Limb (tissue), 2 donors: ENCODE results near the gene C12orf56.
"Not testable (repeated sequence)": the region's sequence is repeated elsewhere in the genome, so short reads cannot be mapped to it uniquely, and the experiment has no call there.

Source experiments
- DNase-seq, 2 donors: peaks; one replicate each; pipeline ENCODE4 v3.0.0-alpha.2; 2016; ENCODE audit errors: extremely low spot score in 2 of 2

C12orf56 gene

GRCh38 chr12:64240781-64241180 is 149.8 kb downstream of the C12orf56 start:
- DNase-seq = no peak

- no peak for DNase-seq
Measured at GRCh38 chr12:64237382-64237781, 153.2 kb downstream of the C12orf56 start.

GRCh38 chr12:64236549-64236948 is 154.0 kb downstream of the C12orf56 start:
- no peak for DNase-seq

- DNase-seq = no peak
Measured at GRCh38 chr12:64232196-64232595, 158.4 kb downstream of the C12orf56 start.

GRCh38 chr12:64229796-64230195 is 160.8 kb downstream of the C12orf56 start:
- DNase-seq = no peak

- DNase-seq = no peak
Measured at GRCh38 chr12:64229240-64229639, 161.3 kb downstream of the C12orf56 start.

- DNase-seq = no peak
Measured at GRCh38 chr12:64225626-64226025, 164.9 kb downstream of the C12orf56 start.

GRCh38 chr12:64222009-64222765 is 168.4 kb downstream of the C12orf56 start, which contains the start of gene KICS2:
Gene KICS2 (minus strand): TSS chr12:64222296. CDS start chr12:64222237, 59 bp downstream.
- DNase-seq = peak; percentile 93 to 95

- DNase-seq = peak; percentile 85 to 87
Measured at GRCh38 chr12:64221651-64222008, 168.9 kb downstream of the C12orf56 start.

- no peak for DNase-seq
Measured at GRCh38 chr12:64220046-64220445, 170.5 kb downstream of the C12orf56 start.

- no peak for DNase-seq
Measured at GRCh38 chr12:64219145-64219544, 171.4 kb downstream of the C12orf56 start.

GRCh38 chr12:64218597-64218996 is 172.0 kb downstream of the C12orf56 start:
- DNase-seq = no peak

GRCh38 chr12:64217643-64218042 is 172.9 kb downstream of the C12orf56 start:
- not testable (repeated sequence) for DNase-seq

- no peak for DNase-seq
Measured at GRCh38 chr12:64216239-64216638, 174.3 kb downstream of the C12orf56 start.
